ENCODE results near the gene HSPE1.

GRCh38 chr2:197513915-197514314 lies 13.7 kb downstream of the HSPE1 start:
- TF ChIP-seq CTCF (IDR thresholded peaks at IDR 0.05) (no peak), SOX15 (CRISPR knock-in tag; IDR thresholded peaks at IDR 0.05) (no peak), CREB1 (CRISPR knock-in tag; IDR thresholded peaks at IDR 0.05) (no peak)
